Stimulated activated naive CD8-positive, alpha-beta T cell treated with anti-CD3 and anti-CD28 coated beads, Interleukin-15, amount 100 ng/mL, for 72 hours (primary cell): Measurements from ENCODE around the gene B3GNT5.
A peak's percentile ranks its signal among the peaks of the same experiment; 100 is the strongest.

ENCODE experiments used
- ATAC-seq: fragments of 150-1000 bp; cut with Tn5 transposase; 2 replicates; pipeline ENCODE4 v1.10.0; 2021; ENCODE audit warnings: mild to moderate bottlenecking, moderate library complexity
- DNase-seq, 2 donors: peaks; one replicate each; pipeline ENCODE4 v3.0.0; 2021 to 2022
- H3K27ac Mint-ChIP-seq, 2 donors: one replicate each; pipeline ENCODE4 v1.8.0; 2022; ENCODE audit warnings: mild to moderate bottlenecking in 2 of 2, mixed read lengths in 2 of 2, moderate library complexity in 2 of 2
- H3K27me3 Mint-ChIP-seq: one replicate; pipeline ENCODE4 v1.8.0; 2022; ENCODE audit warnings: mixed read lengths
- H3K4me1 Mint-ChIP-seq: one replicate; pipeline ENCODE4 v1.8.0; 2022; ENCODE audit warnings: mild to moderate bottlenecking, mixed read lengths
- H3K4me3 Mint-ChIP-seq, 2 donors: one replicate each; pipeline ENCODE4 v1.8.0; 2022; ENCODE audit warnings: mild to moderate bottlenecking in 2 of 2, mixed read lengths in 2 of 2, moderate library complexity in 1 of 2
- H3K9me3 Mint-ChIP-seq, 2 donors: one replicate each; pipeline ENCODE4 v1.8.0; 2022; ENCODE audit warnings: mixed read lengths in 2 of 2

B3GNT5 gene

DNA sequence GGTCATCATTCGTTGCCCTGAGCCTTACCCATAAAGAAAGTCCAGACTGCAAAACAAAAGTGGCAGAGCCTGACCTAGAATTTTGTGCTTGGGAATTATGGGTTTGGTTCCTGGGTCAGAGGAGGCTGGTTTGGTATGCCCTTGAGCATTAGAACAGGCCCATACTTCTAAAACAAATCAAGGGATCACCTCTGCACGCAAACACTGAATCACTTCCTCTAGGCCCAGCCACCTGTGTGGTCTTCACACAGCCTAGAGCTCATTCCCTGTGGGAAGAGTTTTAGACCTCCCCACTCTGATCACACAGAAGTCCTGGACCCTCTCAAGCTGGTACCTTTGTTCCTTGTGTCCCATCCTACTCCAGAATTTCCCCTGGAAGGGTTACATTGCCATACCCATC, 59.4 kb downstream of the B3GNT5 start:
- H3K4me3 Mint-ChIP-seq, result no peak overlapping the region
- H3K9me3 Mint-ChIP-seq, result no peaks in the 10 kb centered on the region
- ATAC-seq, result no peak
- peaks cover 17% of the 10 kb centered on the region for H3K4me1 Mint-ChIP-seq
- H3K27me3 Mint-ChIP-seq, result no peaks in the 10 kb centered on the region
- no peak for DNase-seq
- no peak overlapping the region for H3K27ac Mint-ChIP-seq

DNA sequence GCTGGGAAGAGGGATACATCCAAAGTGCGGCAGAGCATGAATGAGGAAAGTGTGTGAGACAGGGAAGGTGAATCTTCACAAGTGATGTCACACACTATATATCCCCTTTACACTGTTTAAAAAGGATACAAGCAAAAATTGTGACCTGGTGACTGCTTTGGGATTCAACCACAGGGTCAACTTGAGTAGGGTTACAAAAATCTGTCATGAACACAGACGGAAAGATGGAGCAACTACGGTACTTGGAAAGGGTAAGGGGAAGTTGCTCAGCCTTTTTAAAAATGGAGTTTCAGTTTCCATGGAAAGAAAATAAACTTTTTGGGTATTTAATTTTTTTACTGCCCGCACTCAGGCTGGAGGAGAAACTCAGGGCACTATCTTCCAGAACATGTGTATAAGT, 60.3 kb downstream of the B3GNT5 start:
- Mint-ChIP-seq H3K27me3 (no peaks in the 10 kb centered on the region), H3K27ac (no peak overlapping the region), H3K9me3 (no peaks in the 10 kb centered on the region), H3K4me1 (peaks cover 10% of the 10 kb centered on the region), H3K4me3 (no peak overlapping the region)
- no peak for ATAC-seq
- no peak for DNase-seq

DNA sequence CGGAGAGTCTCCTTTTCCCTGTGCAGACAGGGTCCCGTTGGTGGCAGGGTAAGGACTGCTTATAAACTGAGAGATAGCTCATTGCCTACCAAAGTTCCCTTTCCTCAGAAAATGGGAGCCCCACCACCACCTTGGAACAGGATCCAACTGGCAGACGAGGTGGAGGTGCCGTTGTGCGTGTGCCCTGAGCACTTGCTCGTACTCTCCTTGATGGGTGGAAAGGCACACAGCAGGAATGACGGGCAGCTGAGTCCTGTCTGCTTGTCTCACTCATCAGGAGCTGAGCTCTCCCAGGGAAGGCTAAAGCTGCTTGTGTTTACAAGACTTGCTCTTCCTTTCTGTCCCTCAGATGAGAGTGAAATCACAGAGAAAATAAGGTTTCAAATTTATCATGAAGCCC, 60.7 kb downstream of the B3GNT5 start:
- ATAC-seq (no peak), DNase-seq (no peak)
- H3K27ac Mint-ChIP-seq, result peak overlapping the region in 1 of 2 donors; percentile 68
- H3K9me3 Mint-ChIP-seq, result no peaks in the 10 kb centered on the region
- no peaks in the 10 kb centered on the region for H3K27me3 Mint-ChIP-seq
- H3K4me1 Mint-ChIP-seq, result peaks cover 11% of the 10 kb centered on the region
- no peak overlapping the region for H3K4me3 Mint-ChIP-seq

DNA sequence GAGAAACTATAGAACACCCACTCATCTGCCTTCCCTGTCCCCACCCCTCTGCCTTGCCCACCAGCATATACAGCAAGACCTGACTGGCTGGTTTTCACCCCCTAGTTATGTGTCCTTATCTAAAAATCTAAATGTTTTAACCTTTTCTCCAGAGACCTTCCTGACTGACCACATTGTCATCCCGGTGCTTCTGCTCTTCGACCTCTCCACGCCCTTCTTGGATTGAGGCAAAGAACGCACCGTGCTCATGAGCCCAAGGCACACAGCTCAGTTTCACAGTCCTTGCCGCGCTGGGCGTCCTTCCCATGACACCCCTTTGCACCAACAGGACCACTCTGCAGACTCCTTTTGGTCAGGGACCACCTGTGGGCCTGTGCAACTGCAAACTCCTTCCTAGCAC, 62.7 kb downstream of the B3GNT5 start:
- peaks cover 22% of the 10 kb centered on the region for H3K4me1 Mint-ChIP-seq
- ATAC-seq (no peak), DNase-seq (no peak)
- no peak overlapping the region for H3K4me3 Mint-ChIP-seq
- no peaks in the 10 kb centered on the region for H3K27me3 Mint-ChIP-seq
- no peaks in the 10 kb centered on the region for H3K9me3 Mint-ChIP-seq
- H3K27ac Mint-ChIP-seq, result peak overlapping the region in 1 of 2 donors; percentile 34

DNA sequence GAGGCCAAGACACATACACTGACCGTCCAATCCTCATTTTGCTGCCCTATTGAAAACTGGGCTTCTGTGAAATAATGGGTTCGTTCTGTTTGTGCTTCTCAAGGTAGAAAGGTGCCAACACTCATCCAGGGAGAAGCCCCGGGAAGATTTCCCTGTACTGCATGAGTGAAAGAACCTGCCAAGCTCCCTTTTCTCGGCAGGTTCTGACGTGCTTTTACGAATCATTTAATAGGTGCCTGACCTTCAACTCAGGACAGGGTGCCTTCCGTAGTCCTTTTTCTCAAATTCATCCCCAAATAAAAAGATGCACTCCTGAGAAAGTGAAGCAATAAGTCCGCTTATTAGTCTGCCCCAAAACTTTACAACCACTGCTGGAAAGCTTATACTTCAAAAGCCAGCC, 64.2 kb downstream of the B3GNT5 start:
- H3K27ac Mint-ChIP-seq, result no peak overlapping the region
- H3K4me3 Mint-ChIP-seq, result no peak overlapping the region
- H3K9me3 Mint-ChIP-seq, result no peaks in the 10 kb centered on the region
- ATAC-seq, result no peak
- H3K4me1 Mint-ChIP-seq, result peaks cover 22% of the 10 kb centered on the region
- no peak for DNase-seq
- H3K27me3 Mint-ChIP-seq, result no peaks in the 10 kb centered on the region

DNA sequence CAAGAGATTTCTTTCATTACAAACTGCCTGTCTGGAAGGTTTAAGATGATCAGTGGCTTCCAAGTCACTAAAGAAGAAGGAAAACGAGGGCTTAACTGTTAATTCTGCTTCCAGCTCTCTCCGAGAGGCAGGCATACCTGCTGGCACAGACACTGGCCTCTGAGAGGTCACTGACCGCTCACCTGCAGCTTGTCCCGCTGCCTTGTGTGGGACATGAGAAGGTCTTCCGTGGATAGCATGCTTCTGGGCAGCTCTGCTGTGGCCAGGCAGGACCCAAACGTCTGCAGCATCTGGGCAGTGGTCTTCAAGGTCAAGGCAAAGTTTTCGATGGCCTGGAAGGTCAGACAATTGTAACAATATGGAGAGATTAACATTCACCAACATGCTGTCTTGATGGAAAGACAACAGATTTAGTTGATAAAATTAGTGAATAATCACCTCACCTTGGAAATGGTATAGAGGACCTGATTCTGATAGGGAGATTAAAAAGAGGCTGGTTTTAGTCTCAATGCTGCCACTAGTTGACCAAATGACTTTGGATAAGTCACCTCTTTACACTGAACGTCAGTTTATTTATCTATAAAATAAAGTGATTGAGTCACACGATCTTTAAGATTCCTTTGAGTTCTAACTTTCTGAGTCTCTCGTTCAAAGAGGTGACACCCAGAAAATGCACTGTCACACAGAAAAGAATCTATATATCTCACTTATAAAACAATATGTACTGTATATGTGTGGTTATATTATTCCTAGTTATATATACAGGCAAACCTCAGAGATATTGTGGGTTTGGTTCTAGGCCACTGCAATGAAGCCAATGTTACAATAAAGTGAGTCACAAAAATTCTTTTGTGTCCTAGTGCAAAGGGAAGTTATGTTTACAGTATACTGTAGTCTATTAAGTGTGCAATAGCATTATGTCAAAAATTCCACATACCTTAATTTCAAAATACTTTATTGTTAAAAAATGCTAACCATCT, 65.1 kb downstream of the B3GNT5 start:
- no peaks in the 10 kb centered on the region for H3K9me3 Mint-ChIP-seq
- no peaks in the 10 kb centered on the region for H3K27me3 Mint-ChIP-seq
- no peak overlapping the region for H3K27ac Mint-ChIP-seq
- no peak for ATAC-seq
- DNase-seq, result no peak
- no peak overlapping the region for H3K4me3 Mint-ChIP-seq
- H3K4me1 Mint-ChIP-seq, result peaks cover 15% of the 10 kb centered on the region

DNA sequence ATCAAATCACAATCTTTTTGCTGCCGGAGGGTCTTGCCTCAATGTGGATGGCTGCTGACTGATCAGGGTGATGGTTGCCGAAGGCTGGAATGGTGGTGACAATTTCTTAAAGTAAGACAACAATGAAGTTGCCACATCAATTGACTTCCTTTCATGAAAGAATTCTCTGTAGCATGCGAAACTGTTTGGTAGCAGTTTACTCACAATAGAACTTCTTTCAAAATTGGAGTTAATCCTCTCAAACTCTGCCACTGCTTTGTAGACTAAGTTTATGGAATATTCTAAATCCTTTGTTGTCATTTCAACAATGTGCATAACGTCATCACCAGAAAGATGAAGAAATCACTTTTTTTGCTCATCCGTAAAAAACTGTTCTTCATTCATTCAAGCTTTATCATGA, 65.8 kb downstream of the B3GNT5 start:
- no peak overlapping the region for H3K4me3 Mint-ChIP-seq
- no peaks in the 10 kb centered on the region for H3K9me3 Mint-ChIP-seq
- H3K4me1 Mint-ChIP-seq, result peaks cover 12% of the 10 kb centered on the region
- no peak for DNase-seq
- H3K27ac Mint-ChIP-seq, result no peak overlapping the region
- H3K27me3 Mint-ChIP-seq, result no peaks in the 10 kb centered on the region
- no peak for ATAC-seq

DNA sequence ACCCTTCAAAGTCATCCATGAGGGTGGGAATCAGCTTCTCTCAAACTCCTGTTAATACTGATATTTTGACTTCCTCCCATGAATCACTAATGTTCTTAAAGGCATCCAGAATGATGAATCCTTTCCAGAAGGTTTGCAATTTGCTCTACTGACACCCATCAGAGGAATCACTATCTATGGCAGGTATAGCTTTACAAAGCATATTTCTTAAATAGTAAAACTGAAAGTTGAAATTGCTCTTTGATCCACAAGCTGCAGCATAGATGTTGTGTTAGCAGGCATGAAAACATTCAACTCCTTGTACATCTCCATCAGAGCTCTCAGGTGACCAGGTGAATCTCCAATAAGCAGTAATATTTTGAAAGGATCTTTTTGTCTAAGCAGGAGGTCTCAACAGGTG, 66.3 kb downstream of the B3GNT5 start:
- H3K4me1 Mint-ChIP-seq, result peaks cover 12% of the 10 kb centered on the region
- DNase-seq (no peak), ATAC-seq (no peak)
- H3K27ac Mint-ChIP-seq, result no peak overlapping the region
- H3K4me3 Mint-ChIP-seq, result peak overlapping the region; percentile 22 to 48
- H3K27me3 Mint-ChIP-seq, result no peaks in the 10 kb centered on the region
- H3K9me3 Mint-ChIP-seq, result no peaks in the 10 kb centered on the region
